ENCODE data around the gene PRXL2B. TPM values are rescaled to one million over a fixed set of nuclear protein-coding genes. Genes with fewer than 3 reads are reported as not detected.

Gene PRXL2B
- total RNA-seq, 1 experiment from 2014 or later = 40.7 TPM

- Histone ChIP-seq H4K91ac (ENCODE audit: insufficient read length, low read depth, low read length) (no peak overlapping the region), H3K4me1 (ENCODE audit: insufficient read depth, low read length) (no peaks in the 10 kb centered on the region), H2AK5ac (ENCODE audit: insufficient read length, low read length) (no peak overlapping the region), H2BK20ac (ENCODE audit: low read depth, low read length, poor library complexity, severe bottlenecking) (no peak overlapping the region), H3K56ac (ENCODE audit: insufficient read length, low read depth, low read length) (no peak overlapping the region), H4K5ac (ENCODE audit: insufficient read length, low read depth, low read length) (no peak overlapping the region), H3K9me3 (ENCODE audit: control insufficient read depth, low read depth, low read length) (no peaks in the 10 kb centered on the region), H3K79me2 (ENCODE audit: insufficient read depth, low read length) (no peaks in the 10 kb centered on the region), H2AFZ (ENCODE audit: low read length) (no peak overlapping the region), H4K20me1 (ENCODE audit: control insufficient read depth, insufficient read depth, insufficient read length) (no peaks in the 10 kb centered on the region), H3K14ac (ENCODE audit: insufficient read depth, low read length) (no peak overlapping the region), H2BK120ac (ENCODE audit: low read depth, low read length, poor library complexity, severe bottlenecking) (no peak overlapping the region), H4K8ac (replicated peaks; ENCODE audit: insufficient read length, low read depth, low read length) (no peak overlapping the region), H3K27me3 (ENCODE audit: insufficient read depth, low read length) (no peaks in the 10 kb centered on the region), H2BK15ac (ENCODE audit: low read depth, low read length) (no peak overlapping the region), H3K4ac (ENCODE audit: low read depth, low read length) (no peak overlapping the region), H3K23me2 (ENCODE audit: insufficient read length, low read depth, low read length, poor library complexity, severe bottlenecking) (no peaks in the 10 kb centered on the region), H3K4me2 (ENCODE audit: insufficient read depth, insufficient read length, low read length) (no peak overlapping the region), H2BK5ac (ENCODE audit: insufficient read length, low read length) (no peak overlapping the region), H2BK12ac (ENCODE audit: insufficient read length, low read depth, low read length) (no peak overlapping the region), H3K18ac (ENCODE audit: insufficient read length, low read depth, low read length) (no peak overlapping the region), H3K27ac (ENCODE audit: insufficient read length, low read depth, low read length) (no peak overlapping the region), H3K23ac (ENCODE audit: insufficient read length, low read depth, low read length) (no peak overlapping the region), H3K9ac (ENCODE audit: extremely low read depth, insufficient read length, low read length) (no peak overlapping the region), H3K79me1 (ENCODE audit: insufficient read depth, low read depth, low read length, poor library complexity, severe bottlenecking) (no peaks in the 10 kb centered on the region), H3T11ph (ENCODE audit: low read length) (no peak overlapping the region)
- Mint-ChIP-seq H3K4me3 (no peak overlapping the region), H3K27ac (no peak overlapping the region), H3K36me3 (ENCODE audit: insufficient read depth in 1 of 3, low read depth in 3 of 3) (no peaks in the 10 kb centered on the region), H3K9me3 (peaks cover 0 to 4% of the 10 kb centered on the region in 2 experiments; a peak in 1 of 5 replicates), H3K4me1 (no peaks in the 10 kb centered on the region), H3K27me3 (ENCODE audit: low read depth) (peaks cover 16% of the 10 kb centered on the region)
- no peak for DNase-seq
- no CpG with 5 or more reads among the region's 15 CpGs for WGBS (ENCODE audit: extremely low coverage, insufficient read length, low lambda C conversion rate)
- TF ChIP-seq CTCF (conservative IDR thresholded peaks at IDR 0.05) = no peak
Measured at GRCh38 chr1:2606396-2606880, 19.9 kb downstream of the PRXL2B start.
